HEK293 (cell line): Measurements from ENCODE around the gene ZNF654.

Experiments used
- CTCF ChIA-PET: fragments of 350-600 bp; formaldehyde crosslinking; extraction: SDS; loops from one replicate; lab custom pipeline; 2021; ENCODE audit warnings: antibody characterized with exemption; lab: Yijun Ruan, JAX
- POLR2A ChIA-PET: fragments of 300-600 bp; formaldehyde crosslinking; extraction: SDS; loops from one replicate; lab custom pipeline; 2020; ENCODE audit warnings: antibody characterized with exemption, inconsistent platforms; lab: Yijun Ruan, JAX
- H3K27ac ChIP-seq: fragments of 200-500 bp; sonication (Bioruptor generic); 2 replicates; pipeline ENCODE4 v1.5.1; 2014; ENCODE audit warnings: low read depth, low read length, control low read depth, inconsistent platforms; ENCODE audit errors: extremely low read depth
- H3K36me3 ChIP-seq, 2 experiments: fragments of 200-500 bp in 1 of 2; sonication (Bioruptor generic) in 1 of 2; 1 replicate in 1 of 2; 2 replicates in 1 of 2; pipeline ENCODE4 v1.5.1; 2014 to 2017; ENCODE audit warnings: inconsistent platforms in 2 of 2, low read length in 2 of 2; ENCODE audit not compliant: control insufficient read depth in 2 of 2, insufficient read depth in 1 of 2
- H3K4me1 ChIP-seq: fragments of 200-500 bp; sonication (Bioruptor generic); 2 replicates; pipeline ENCODE4 v1.5.1; 2014; ENCODE audit warnings: mild to moderate bottlenecking, low read length, inconsistent platforms; ENCODE audit not compliant: control insufficient read depth, insufficient read depth
- H3K4me3 ChIP-seq: 2 replicates; pipeline ENCODE4 v1.5.1; 2011; ENCODE audit warnings: low read depth, mild to moderate bottlenecking, control low read depth, low read length, moderate library complexity
- H3K9me3 ChIP-seq: fragments of 200-500 bp; sonication (Bioruptor generic); 2 replicates; pipeline ENCODE4 v1.5.1; 2014; ENCODE audit warnings: low read depth, low read length, inconsistent platforms; ENCODE audit not compliant: control insufficient read depth, insufficient read depth
- GLIS2 ChIP-seq: fragments of 450-650 bp; formaldehyde crosslinking; IDR thresholded peaks from 2 replicates; pipeline ENCODE4 v1.5.1; 2016; ENCODE audit warnings: missing biosample characterization, missing genetic modification characterization
- IKZF3 ChIP-seq: fragments of 450-650 bp; IDR thresholded peaks from 2 replicates; pipeline ENCODE4 v1.5.0; 2018; ENCODE audit warnings: missing biosample characterization, mild to moderate bottlenecking, missing genetic modification characterization, moderate library complexity
- KLF16 ChIP-seq: fragments of 450-650 bp; formaldehyde crosslinking; IDR thresholded peaks from 2 replicates; pipeline ENCODE4 v1.5.1; 2017; ENCODE audit warnings: missing biosample characterization, missing genetic modification characterization
- PRDM1 ChIP-seq: fragments of 450-650 bp; formaldehyde crosslinking; IDR thresholded peaks from 2 replicates; pipeline ENCODE4; 2016; ENCODE audit warnings: missing biosample characterization, missing genetic modification characterization
- SP3 ChIP-seq: fragments of 450-650 bp; formaldehyde crosslinking; IDR thresholded peaks from 2 replicates; pipeline ENCODE4 v1.5.1; 2016; ENCODE audit warnings: missing biosample characterization, missing genetic modification characterization
- YY1 ChIP-seq: fragments of 450-650 bp; formaldehyde crosslinking; IDR thresholded peaks from 2 replicates; pipeline ENCODE4 v1.5.1; 2018; ENCODE audit warnings: missing biosample characterization, missing genetic modification characterization
- ZEB2 ChIP-seq: fragments of 450-650 bp; formaldehyde crosslinking; IDR thresholded peaks from 2 replicates; pipeline ENCODE4 v1.5.1; 2016; ENCODE audit warnings: missing biosample characterization, missing genetic modification characterization
- ZFP37 ChIP-seq: fragments of 450-650 bp; formaldehyde crosslinking; IDR thresholded peaks from 2 replicates; pipeline ENCODE4 v1.5.1; 2016; ENCODE audit warnings: missing biosample characterization, missing genetic modification characterization
- ZNF114 ChIP-seq: fragments of 450-650 bp; formaldehyde crosslinking; IDR thresholded peaks from 2 replicates; pipeline ENCODE4 v1.5.0; 2017; ENCODE audit warnings: missing biosample characterization, missing genetic modification characterization
- ZNF155 ChIP-seq: fragments of 450-650 bp; formaldehyde crosslinking; IDR thresholded peaks from 2 replicates; pipeline ENCODE4 v1.5.1; 2016; ENCODE audit warnings: missing biosample characterization, missing genetic modification characterization
- ZNF202 ChIP-seq: fragments of 450-650 bp; formaldehyde crosslinking; IDR thresholded peaks from 2 replicates; pipeline ENCODE4 v1.5.1; 2016; ENCODE audit warnings: missing biosample characterization, missing genetic modification characterization, borderline replicate concordance
- ZNF23 ChIP-seq: fragments of 450-650 bp; formaldehyde crosslinking; IDR thresholded peaks from 2 replicates; pipeline ENCODE4 v1.5.1; 2016; ENCODE audit warnings: missing biosample characterization, missing genetic modification characterization, borderline replicate concordance
- ZNF324 ChIP-seq: fragments of 450-650 bp; formaldehyde crosslinking; IDR thresholded peaks from 2 replicates; pipeline ENCODE4 v1.5.1; 2016; ENCODE audit warnings: missing biosample characterization, missing genetic modification characterization
- ZNF335 ChIP-seq: fragments of 450-650 bp; formaldehyde crosslinking; conservative IDR thresholded peaks from 2 replicates; pipeline ENCODE4 v1.5.1; 2016; ENCODE audit warnings: missing biosample characterization, missing genetic modification characterization
- ZNF350 ChIP-seq: fragments of 450-650 bp; formaldehyde crosslinking; IDR thresholded peaks from 2 replicates; pipeline ENCODE4 v1.5.0; 2017; ENCODE audit warnings: missing biosample characterization, mild to moderate bottlenecking, missing genetic modification characterization
- ZNF391 ChIP-seq: fragments of 450-650 bp; formaldehyde crosslinking; IDR thresholded peaks from 2 replicates; pipeline ENCODE4 v1.5.1; 2016; ENCODE audit warnings: low read depth, missing biosample characterization, missing genetic modification characterization, borderline replicate concordance
- ZNF426 ChIP-seq: fragments of 450-650 bp; formaldehyde crosslinking; IDR thresholded peaks from 2 replicates; pipeline ENCODE4 v1.5.1; 2017; ENCODE audit warnings: missing biosample characterization, missing genetic modification characterization, mild to moderate bottlenecking, inconsistent platforms, moderate library complexity
- ZNF571 ChIP-seq: fragments of 450-650 bp; formaldehyde crosslinking; IDR thresholded peaks from 2 replicates; pipeline ENCODE4 v1.5.0; 2017; ENCODE audit warnings: missing biosample characterization, missing genetic modification characterization
- ZNF596 ChIP-seq: fragments of 450-650 bp; IDR thresholded peaks from 2 replicates; pipeline ENCODE4 v1.5.0; 2018; ENCODE audit warnings: missing biosample characterization, mild to moderate bottlenecking, missing genetic modification characterization, moderate library complexity
- ZNF837 ChIP-seq: fragments of 450-650 bp; formaldehyde crosslinking; IDR thresholded peaks from 2 replicates; pipeline ENCODE4 v1.5.1; 2016; ENCODE audit warnings: missing biosample characterization, missing genetic modification characterization
- TF ChIP-seq, protein P1 (sequence below): fragments of 450-650 bp; formaldehyde crosslinking; IDR thresholded peaks from 2 replicates; pipeline ENCODE4 v1.5.1; 2016; ENCODE audit warnings: missing biosample characterization, missing genetic modification characterization
- TF ChIP-seq, protein P2 (sequence below): fragments of 450-650 bp; formaldehyde crosslinking; IDR thresholded peaks from 2 replicates; pipeline ENCODE4 v1.5.1; 2016; ENCODE audit warnings: missing biosample characterization, missing genetic modification characterization
- TF ChIP-seq, protein P3 (sequence below): fragments of 450-650 bp; formaldehyde crosslinking; IDR thresholded peaks from 2 replicates; pipeline ENCODE4 v1.5.1; 2016; ENCODE audit warnings: missing biosample characterization, missing genetic modification characterization
- TF ChIP-seq, protein P4 (sequence below): fragments of 450-650 bp; formaldehyde crosslinking; IDR thresholded peaks from 2 replicates; pipeline ENCODE4 v1.5.1; 2017; ENCODE audit warnings: missing biosample characterization, missing genetic modification characterization

ZNF654 gene

DNA sequence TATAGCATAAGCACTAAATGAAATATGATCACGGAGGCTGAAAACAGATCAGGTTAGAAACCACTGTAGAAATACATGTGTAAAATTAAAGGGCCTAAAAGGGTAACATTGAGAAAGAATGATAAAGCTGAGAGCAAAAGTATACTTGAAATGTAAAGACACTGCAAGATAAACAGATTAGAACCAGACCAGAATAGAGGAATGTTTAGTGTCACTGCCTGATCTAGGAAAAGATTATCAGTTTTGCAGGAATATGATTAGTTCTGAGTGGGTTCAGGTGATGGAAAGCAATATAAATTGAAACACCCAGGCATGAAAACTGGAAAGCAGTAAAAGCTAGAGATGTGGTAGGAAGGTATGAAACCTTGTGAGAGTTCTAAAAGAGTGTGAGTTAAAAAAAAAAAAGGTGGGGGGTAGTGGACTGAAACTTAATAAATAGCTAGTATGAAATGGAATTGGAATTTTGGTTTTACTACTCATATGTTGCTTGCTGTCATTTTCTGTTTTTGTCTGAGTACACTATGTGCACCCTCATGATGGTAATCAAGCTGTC, 74.7 kb downstream of the ZNF654 start:
- no peak overlapping the region for H3K27ac ChIP-seq
- TF ChIP-seq PRDM1 (tag by site-specific recombination): 0 out of 2 replicates have a peak, but pooled peaks have one; percentile 14
- no peak for TF ChIP-seq GLIS2 (tag by site-specific recombination)
- H3K9me3 ChIP-seq: no peaks in the 10 kb centered on the region
- H3K36me3 ChIP-seq: peaks cover 9 to 35% of the 10 kb centered on the region in 2 experiments
- ChIA-PET CTCF (no interaction called here), POLR2A (no interaction called here)
- H3K4me1 ChIP-seq: peaks cover 6% of the 10 kb centered on the region; the same call in 1 of the 2 replicates
- H3K4me3 ChIP-seq: no peak overlapping the region

- Histone ChIP-seq H3K9me3 (no peaks in the 10 kb centered on the region), H3K27ac (no peak overlapping the region), H3K4me3 (no peak overlapping the region), H3K36me3 (peaks cover 9 to 55% of the 10 kb centered on the region in 2 experiments), H3K4me1 (peaks cover 6% of the 10 kb centered on the region)
- ChIA-PET POLR2A (no interaction called here), CTCF (no interaction called here)
- TF ChIP-seq PRDM1 (tag by site-specific recombination) (no peak), ZEB2 (no peak), ZNF155 (no peak), ZNF324 (tag by site-specific recombination) (no peak), ZNF426 (tag by site-specific recombination) (no peak), ZNF837 (no peak), SP3 (tag by site-specific recombination) (no peak), ZNF596 (no peak), ZNF571 (no peak), YY1 (no peak), ZNF335 (no peak), KLF16 (tag by site-specific recombination) (no peak)
- TF ChIP-seq, protein P1, sequence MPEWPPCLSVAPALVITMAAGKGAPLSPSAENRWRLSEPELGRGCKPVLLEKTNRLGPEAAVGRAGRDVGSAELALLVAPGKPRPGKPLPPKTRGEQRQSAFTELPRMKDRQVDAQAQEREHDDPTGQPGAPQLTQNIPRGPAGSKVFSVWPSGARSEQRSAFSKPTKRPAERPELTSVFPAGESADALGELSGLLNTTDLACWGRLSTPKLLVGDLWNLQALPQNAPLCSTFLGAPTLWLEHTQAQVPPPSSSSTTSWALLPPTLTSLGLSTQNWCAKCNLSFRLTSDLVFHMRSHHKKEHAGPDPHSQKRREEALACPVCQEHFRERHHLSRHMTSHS (tag by site-specific recombination): no peak
- TF ChIP-seq, protein P2, sequence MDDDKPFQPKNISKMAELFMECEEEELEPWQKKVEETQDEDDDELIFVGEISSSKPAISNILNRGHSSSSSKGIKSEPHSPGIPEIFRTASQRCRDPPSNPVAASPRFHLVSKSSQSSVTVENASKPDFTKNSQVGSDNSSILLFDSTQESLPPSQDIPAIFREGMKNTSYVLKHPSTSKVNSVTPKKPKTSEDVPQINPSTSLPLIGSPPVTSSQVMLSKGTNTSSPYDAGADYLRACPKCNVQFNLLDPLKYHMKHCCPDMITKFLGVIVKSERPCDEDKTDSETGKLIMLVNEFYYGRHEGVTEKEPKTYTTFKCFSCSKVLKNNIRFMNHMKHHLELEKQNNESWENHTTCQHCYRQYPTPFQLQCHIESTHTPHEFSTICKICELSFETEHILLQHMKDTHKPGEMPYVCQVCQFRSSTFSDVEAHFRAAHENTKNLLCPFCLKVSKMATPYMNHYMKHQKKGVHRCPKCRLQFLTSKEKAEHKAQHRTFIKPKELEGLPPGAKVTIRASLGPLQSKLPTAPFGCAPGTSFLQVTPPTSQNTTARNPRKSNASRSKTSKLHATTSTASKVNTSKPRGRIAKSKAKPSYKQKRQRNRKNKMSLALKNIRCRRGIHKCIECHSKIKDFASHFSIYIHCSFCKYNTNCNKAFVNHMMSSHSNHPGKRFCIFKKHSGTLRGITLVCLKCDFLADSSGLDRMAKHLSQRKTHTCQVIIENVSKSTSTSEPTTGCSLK: no peak
- TF ChIP-seq, protein P3, sequence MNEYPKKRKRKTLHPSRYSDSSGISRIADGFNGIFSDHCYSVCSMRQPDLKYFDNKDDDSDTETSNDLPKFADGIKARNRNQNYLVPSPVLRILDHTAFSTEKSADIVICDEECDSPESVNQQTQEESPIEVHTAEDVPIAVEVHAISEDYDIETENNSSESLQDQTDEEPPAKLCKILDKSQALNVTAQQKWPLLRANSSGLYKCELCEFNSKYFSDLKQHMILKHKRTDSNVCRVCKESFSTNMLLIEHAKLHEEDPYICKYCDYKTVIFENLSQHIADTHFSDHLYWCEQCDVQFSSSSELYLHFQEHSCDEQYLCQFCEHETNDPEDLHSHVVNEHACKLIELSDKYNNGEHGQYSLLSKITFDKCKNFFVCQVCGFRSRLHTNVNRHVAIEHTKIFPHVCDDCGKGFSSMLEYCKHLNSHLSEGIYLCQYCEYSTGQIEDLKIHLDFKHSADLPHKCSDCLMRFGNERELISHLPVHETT (tag by site-specific recombination): no peak
Observed at GRCh38 chr3:88137836-88138235, 78.8 kb downstream of the ZNF654 start.

DNA sequence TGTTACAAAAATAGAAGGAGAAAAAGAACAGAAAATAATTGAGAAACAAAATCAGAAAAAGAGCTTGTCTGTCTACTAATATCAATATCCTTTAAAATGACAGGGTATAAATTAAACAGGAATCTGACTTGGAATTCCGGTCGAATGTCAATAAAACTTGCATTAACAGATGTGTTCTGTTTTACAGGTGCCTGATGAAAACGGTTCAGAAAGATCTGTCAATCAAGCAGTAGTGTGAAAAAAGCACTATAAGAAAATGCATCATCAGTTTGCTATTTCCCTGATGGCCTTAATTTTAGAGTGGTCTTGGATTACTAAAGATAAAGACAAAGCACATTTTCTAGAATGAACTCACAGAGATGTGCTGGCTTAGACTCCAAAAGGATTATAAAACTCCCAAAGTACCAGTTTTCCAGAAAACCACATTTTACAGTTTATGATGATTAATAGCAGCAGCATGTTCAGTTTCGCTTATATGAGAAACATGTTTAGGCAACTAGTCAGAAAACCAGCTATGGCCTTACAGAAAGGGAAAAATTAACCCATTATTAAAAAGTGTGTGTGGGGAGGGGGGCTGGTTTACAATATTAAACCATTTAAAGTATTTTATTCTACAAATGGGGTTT, 82.5 kb downstream of the ZNF654 start:
- Histone ChIP-seq H3K9me3 (no peaks in the 10 kb centered on the region), H3K27ac (no peak overlapping the region), H3K36me3 (peaks cover 9 to 38% of the 10 kb centered on the region in 2 experiments), H3K4me1 (no peaks in the 10 kb centered on the region; the same call in 1 of the 2 replicates), H3K4me3 (no peak overlapping the region)
- TF ChIP-seq KLF16 (tag by site-specific recombination): no peak
- TF ChIP-seq ZNF350 (tag by site-specific recombination): no peak
- no peak for TF ChIP-seq ZNF23 (tag by site-specific recombination)
- TF ChIP-seq IKZF3 (tag by site-specific recombination): no peak
- no peak for TF ChIP-seq ZNF391 (tag by site-specific recombination)
- TF ChIP-seq, protein P4, sequence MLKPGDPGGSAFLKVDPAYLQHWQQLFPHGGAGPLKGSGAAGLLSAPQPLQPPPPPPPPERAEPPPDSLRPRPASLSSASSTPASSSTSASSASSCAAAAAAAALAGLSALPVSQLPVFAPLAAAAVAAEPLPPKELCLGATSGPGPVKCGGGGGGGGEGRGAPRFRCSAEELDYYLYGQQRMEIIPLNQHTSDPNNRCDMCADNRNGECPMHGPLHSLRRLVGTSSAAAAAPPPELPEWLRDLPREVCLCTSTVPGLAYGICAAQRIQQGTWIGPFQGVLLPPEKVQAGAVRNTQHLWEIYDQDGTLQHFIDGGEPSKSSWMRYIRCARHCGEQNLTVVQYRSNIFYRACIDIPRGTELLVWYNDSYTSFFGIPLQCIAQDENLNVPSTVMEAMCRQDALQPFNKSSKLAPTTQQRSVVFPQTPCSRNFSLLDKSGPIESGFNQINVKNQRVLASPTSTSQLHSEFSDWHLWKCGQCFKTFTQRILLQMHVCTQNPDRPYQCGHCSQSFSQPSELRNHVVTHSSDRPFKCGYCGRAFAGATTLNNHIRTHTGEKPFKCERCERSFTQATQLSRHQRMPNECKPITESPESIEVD (tag by site-specific recombination): peak; percentile 61
- no peak for TF ChIP-seq ZNF202
- no peak for TF ChIP-seq ZNF114 (tag by site-specific recombination)
- no peak for TF ChIP-seq ZFP37
- ChIA-PET POLR2A (interaction anchor here (0.9 kb wide), 1 partner anchor 8 kb away, joined by 3 read pairs; the partner anchor contains the start of gene C3orf38), CTCF (no interaction called here)
